GM12872 (cell line): Measurements from ENCODE around the gene MCF2L2.

Experiments
- TF ChIP-seq, protein P1 (sequence below): IDR thresholded peaks from 3 replicates; pipeline ENCODE4 v1.5.1; 2011; ENCODE audit warnings: low read depth, mild to moderate bottlenecking, low read length, moderate library complexity; ENCODE audit not compliant: insufficient read depth

MCF2L2 gene

DNA sequence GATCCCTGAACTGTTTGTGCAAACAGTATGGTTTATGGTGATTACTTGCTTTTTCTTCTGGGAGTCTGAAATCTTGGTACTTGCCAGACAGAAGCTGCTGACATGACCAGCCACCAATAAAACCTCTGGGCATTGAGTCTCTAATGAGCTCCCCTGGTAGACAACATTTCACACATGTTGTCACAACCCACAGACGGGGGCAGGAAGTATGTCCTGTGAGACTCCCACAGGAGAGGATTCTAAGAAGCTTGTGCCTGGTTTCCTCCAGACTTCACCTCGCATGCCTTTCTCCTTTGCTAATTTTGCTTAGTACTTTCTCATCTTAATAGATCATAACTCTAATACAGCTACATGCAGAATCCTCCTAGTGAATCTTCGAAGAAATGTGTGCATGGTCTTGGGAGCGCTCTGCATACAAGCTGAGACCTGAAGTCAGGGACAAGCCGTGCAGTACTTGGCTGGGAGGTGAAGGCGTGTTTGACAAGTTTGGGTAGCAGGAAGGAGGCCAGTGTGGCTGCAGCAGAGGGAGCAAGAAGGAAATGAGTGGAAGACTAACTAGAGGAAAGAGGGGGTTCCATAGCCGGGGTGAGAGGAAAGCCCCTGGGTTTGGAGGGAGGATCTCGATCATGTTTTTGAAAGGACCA, 126.4 kb downstream of the MCF2L2 start:
- TF ChIP-seq, protein P1, sequence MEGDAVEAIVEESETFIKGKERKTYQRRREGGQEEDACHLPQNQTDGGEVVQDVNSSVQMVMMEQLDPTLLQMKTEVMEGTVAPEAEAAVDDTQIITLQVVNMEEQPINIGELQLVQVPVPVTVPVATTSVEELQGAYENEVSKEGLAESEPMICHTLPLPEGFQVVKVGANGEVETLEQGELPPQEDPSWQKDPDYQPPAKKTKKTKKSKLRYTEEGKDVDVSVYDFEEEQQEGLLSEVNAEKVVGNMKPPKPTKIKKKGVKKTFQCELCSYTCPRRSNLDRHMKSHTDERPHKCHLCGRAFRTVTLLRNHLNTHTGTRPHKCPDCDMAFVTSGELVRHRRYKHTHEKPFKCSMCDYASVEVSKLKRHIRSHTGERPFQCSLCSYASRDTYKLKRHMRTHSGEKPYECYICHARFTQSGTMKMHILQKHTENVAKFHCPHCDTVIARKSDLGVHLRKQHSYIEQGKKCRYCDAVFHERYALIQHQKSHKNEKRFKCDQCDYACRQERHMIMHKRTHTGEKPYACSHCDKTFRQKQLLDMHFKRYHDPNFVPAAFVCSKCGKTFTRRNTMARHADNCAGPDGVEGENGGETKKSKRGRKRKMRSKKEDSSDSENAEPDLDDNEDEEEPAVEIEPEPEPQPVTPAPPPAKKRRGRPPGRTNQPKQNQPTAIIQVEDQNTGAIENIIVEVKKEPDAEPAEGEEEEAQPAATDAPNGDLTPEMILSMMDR, result no peak

DNA sequence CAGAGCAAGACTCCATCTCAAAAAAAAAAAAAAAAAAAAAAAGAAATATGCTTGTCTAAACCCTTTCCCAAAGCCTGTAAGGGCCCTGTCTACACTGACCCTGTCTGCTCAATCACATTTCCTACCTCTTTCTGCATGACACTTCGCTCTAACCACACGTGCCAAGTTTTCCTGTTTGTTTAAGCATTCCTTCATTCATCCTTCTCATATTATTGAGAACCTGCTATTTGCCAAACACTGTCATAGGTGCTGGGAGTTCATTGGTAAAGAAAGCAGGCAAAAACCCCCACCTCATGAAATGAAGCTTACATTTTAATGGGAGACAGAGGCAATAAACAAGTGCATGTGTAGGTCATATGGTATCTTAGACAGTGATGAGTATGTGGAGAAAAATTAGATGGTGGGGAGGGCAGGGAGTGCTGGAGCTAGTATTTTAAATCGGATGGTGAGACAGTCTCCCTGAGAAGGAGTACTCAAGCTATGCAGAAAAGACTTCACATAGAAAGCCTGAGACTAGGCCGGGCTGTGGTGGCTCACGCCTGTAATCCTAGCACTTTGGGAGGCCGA, 127.3 kb downstream of the MCF2L2 start:
- TF ChIP-seq, protein P1, result no peak

DNA sequence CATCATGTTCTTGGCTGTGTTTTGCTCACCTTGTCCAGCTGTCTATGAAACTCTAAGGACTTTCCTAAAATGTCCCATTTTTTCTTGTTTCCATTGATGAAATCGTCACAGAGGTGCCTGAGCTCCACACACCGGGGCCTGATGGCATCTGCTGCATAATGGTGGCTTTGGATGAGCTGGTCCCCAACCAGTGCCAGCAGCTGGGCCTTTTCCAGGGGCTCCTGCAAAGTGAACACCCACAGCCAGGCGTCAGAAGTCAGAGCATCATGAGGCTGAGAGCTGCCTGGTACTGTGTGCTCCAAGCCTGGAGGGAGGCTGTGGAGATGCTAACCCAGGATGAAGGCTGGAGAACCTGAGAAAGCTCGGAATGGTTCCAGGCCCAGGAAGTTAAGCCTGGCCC, 128.4 kb downstream of the MCF2L2 start:
- TF ChIP-seq, protein P1, result no peak

DNA sequence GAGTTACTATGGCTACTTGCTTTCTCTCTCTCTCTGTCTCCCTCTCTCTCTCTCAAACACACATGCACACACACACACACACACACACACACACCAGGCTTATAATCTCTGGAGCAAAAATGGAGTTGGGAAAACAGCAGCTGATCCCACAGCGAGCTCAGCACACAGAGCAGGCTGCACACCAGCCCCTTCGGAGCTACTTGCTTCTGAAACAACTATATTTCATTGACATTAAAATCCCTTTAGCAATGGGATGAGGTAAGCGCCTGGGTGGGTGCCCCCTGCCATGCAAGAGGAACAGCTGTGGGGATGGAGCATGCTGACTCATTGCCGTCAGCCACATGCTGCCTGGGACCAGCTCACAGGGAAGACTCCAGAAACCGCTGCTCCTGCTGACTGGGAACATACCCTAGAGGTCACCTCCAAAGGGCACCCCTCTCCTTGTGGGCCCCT, 129.7 kb downstream of the MCF2L2 start:
- TF ChIP-seq, protein P1, result no peak

DNA sequence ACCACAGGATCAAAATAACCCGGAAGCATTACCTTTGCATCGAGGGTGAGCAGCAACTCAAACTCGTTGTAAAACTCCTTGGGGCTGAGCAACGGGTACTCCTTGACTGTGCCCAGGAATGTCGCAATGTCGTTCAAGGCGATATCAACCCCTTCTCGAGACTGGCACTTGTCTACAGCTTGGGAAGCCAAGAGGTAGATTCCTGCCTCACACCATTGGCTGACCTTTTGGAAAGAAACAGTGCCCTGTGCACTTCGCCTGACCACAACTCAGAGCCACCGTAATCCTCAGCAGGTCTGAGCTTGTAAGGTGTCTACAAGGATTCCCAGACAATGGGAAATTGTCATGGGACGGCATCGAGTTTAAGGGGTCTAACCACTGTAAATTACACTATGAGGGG, 131.5 kb downstream of the MCF2L2 start:
- TF ChIP-seq, protein P1, result no peak

DNA sequence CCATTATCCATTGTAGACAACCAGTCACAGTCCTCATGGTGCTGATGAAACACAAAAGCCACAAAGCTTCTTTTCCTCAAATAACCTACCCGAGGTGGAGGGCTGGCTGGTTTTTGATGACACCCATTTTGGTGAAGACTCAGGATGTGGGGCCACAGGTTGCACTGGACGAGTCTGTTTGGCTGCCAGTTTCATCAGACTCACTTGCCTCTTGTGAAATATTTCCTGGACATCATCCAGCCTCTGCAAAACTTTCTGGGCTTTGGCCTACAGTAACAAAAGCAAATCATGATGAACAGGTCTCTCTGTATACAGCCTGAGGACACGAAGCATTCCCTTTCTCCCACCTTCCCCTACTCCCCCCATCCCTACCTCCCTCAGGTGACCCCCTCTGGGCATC, 133.2 kb downstream of the MCF2L2 start:
- TF ChIP-seq, protein P1, result no peak

DNA sequence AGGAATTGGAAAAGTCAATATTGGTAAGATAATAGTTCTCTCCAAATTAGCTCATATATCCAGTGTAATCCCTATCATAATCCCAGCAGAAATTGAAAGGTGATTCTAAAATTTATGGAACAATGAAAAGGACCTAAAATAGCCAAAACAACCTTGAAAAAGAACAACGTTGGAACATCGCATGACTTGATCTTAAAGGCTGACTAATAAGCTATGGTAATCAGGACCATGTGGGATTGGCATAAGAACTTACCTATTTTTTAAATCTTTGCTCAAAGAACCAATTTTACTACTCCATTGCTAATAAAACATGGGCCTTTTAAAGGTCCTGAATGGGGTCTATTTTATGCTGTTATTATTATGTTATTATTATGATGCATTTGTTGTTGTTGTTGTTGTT, 134.5 kb downstream of the MCF2L2 start:
- TF ChIP-seq, protein P1, result no peak
